HG03103 (cell line): ENCODE data around the gene DGCR2.
"Not testable (repeated sequence)": the region's sequence is repeated elsewhere in the genome, so short reads cannot be mapped to it uniquely, and the experiment has no call there.

Experiments
- ATAC-seq: cut with Tn5 transposase; IDR thresholded peaks from one replicate; pipeline ENCODE4 v1.9.1; 2021; ENCODE audit warnings: low read depth; ENCODE audit not compliant: unreplicated experiment

Gene DGCR2

DNA sequence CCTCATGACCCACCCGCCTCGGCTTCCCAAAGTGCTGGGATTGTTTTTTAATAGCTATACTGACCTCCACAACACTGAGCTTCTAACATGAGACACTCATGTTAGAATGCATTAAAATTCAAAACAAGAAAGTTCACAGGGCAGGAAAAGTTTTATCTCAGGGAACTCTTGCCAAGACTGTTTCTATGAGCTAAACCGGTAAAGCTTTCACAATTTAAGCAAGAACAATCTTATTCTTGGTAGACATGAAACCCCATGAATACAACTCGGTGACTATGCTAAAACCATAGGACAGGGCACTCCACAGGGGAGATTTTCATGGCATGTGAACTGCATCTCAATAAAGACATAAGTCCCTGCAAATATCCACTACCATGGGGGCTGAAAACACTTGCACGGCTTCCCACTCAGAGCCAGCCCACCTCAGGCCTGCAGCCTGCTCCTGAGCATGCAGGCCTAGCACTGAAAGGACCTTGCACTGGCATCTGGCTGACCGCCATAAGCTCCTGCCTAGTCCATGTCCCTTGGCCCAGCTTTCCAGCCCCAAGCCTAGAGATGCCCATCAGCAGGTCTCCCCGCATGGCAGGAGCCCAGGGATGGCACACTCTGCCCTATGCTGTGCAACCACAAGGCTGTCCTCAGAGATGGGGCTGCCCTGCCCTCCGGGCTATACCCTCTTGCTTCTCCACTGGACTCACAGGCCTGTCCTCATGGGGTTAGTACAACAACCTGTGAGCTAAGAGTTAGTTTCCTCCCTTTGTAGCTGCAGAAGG lies 58.4 kb downstream of the DGCR2 start:
- no peak for ATAC-seq

DNA sequence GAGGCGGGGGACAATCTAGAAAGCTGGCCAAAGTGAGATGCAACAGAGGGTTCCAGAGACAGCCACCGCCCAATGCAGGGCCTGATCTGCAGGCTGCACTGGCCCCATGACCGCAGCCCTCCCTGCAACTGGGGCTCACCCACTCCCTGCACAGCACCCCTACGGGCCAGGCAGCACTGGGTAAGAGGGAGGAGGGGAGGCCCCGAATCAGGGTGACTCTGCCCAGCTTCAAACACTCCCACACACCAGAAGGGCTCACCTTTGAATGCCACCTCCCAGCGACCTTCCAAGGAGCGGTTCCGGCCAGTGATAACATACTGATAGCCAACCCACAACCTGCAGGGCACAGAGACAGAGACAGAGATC lies 59.3 kb downstream of the DGCR2 start:
- ATAC-seq: no peak

DNA sequence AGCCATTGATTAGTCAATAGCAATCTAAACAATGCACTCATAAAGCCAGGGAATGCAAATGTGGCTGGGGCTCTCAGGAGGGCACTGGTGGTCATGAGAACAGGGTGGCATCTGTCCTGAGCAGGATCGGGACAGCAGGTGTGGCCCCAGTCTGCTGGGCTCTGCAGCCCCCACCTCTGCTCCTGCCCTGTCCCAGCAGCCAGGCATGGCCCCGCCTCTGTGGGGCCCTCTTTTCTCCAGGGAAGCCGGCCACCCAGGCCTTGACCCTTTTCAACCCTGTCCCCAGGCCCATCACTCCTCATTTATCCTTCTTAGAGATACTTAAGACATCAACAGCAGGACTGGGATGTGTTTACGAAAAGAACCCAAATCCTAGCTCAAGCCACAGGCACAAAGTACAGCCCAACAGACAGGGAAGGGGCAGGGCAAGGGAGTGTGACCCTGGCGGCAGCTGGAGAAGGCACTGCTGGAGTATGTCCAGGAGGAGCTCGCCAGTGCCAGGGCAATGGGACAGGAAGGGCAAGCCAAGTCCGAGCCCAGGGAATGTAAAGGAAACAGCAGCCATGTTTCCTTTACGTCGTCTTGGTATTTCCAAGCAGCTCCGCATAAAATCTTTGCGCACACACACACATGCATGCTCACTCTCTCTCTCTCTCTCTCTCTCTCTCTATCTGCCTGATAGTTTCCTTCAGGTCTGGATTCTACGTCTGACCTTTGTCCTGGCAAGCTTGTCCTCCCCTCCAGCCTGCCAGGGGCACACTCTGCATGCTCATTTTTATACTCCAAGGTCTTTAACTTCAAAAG lies 59.9 kb downstream of the DGCR2 start:
- no peak for ATAC-seq

DNA sequence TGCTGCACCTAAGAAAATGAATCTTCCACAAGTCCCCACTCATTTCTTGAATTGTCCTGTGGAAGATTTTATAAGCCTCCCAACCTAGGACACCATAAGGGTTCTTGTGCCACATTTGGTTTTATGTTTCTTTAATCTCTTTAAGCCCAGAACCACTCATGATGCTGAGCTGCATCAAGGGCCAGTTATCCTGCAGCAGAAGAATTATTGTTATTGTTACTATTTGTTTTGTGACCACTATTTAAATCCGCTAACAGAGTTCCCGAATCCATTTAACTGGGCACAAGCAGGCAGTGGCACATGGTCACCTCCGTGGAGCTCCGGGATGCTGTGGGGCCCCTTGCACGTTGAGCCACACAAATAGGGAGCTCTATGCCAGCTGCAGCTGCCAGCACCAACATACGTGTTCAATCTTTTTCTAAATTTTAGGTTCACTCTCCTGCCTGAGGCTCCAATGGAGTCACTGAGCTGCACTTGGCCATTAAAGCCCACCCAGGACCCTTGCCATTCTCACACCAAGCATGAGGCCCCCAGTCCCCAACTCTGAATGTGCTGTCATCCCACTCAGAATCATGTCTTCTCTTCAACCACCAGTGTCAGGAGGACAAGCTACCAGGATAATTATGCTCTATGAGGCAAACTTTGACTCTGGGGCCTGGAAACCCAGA lies 60.6 kb downstream of the DGCR2 start:
- ATAC-seq: no peak

DNA sequence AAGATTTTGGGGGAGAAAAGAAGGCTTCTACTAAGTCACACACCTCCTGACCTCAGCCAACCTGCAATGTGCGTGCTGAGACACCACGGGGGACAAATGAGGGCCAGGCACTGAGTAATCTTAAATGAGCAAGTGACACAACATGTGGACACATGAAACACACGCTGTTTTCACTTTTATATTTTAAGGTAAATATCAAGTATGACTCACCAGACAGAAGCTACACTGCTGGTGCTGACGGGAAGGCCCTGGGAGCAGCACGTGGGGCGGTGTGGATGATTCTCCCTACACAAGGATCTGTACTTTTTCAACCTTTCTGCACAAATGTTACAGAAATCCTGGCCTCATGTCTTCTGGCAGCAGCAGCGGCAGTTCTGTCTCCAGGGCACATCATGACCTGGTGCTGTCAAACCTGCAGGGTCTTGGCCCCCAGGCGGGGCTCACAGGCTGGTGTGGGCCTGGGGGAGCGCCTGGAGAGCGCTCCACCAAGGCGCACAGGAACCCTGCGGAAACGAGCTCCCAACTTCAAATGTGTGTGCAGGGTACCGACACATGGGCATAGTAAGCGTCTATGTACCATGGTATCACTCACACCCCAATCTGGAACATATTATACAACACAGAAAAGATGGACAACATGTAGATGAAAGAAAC lies 61.7 kb downstream of the DGCR2 start:
- ATAC-seq: no peak

DNA sequence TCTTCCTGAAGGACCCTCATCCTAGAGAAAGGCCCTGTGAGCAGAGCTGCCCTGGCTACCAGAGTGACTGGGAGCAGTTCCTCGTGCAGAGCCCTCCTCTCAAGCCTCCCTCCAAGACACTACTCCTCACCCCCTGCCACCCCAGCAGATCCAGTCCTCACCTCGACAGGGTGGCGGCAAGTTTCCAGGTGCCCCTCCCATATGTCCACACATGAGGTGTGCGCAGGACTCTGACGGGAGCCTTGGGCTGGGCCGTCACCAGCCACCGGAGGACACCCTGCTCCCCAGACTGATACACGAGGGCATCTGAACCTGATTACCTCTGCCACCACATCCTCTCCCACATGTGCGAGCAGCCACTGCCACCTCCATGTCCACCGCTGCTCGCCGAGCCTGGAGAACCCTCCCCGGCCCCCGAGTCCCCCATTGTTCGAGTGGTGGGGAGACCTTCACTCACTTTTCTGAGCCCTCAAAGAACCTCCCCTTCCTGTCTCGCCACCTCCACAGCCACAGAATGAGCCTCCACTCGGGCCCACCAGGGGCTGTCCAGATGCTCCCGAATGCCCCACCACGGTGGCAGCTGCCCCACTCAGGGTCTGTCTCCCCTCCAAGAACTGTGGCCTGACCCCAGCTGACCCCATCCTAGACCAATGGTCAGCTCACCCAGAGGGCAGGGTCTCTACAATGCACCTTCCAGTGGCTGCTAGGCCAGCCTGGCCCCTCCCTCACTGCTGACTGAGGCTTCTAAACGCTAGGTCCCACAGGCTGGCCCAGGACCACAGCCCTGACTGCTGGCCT lies 62.5 kb downstream of the DGCR2 start:
- no peak for ATAC-seq

DNA sequence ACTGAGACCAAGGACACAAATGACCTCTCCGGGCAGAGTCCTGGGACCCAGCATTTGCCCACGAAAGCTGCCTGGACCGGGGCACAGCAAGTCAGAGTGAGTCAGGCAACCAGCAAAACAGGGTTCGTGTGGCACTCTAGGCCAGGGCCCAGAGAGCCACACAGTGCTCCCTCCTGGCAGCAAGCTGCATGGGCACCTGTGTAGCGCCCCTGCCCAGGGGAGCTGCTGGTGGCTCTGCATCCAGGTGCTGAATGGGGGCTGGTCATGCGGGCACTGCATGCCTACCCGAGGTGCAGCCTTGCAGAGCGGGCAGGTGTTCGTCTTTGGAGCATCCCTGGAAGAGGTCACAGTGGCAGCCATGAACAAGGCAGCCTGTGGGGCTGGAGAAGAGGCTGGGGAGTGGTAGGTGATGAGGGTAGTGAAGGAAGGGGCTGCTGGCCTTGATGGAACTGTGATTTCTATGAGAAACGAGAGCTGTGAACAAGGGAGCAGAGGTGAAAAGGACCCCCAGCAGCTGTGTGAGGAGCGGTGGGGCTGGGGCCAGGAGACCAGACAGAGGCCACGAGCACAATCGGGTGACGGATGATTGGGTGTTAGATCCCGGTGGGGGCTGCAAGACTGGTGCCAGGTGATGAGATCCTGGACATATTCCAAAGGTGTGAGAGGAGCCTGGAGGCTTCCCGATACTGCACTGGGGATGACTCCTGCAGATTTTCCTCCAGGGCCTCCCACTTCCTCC lies 63.3 kb downstream of the DGCR2 start:
- no peak for ATAC-seq

DNA sequence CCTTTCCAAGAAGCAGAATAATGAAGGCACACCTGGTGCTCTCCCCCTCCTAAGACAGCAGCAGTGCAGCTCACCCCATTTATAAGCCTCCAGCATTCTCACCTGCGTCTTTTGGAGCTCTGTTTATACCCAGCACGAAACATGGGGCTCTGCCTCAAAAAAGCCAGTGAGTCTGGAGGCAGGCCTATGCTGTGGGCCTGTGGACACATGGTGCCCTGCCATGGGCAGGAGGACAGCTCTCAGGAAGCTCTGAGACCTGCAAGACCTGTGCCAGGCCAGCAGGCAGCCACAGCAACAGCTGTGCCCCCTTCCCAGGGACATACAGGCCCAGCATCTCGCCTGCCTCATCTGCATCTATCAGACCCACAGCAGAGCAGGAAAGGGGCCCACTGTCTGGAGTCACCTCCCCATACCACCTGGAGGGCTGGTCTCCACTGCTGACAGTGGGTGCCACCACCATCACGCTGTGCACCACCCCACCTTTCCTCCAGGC lies 64.2 kb downstream of the DGCR2 start:
- ATAC-seq: no peak

DNA sequence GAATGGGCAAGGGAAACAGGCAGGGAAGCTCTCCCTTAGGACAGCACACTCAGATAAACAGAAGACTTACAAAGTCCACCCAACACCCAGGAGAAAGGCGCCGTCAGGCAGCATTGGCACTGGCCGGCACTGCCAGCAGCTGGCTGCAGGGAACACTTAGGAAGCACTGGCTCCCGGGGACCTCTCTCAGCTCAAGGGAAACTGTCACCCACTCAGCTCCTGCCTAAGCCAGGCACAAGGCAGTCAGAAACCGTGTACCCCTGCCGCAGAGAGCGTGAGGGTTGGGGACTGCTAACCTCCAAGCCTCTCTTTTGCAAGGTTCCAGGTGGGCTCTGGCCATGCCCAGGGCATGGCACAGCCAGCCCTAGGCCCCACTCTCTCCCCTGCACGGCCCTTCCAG lies 64.7 kb downstream of the DGCR2 start:
- ATAC-seq: no peak

DNA sequence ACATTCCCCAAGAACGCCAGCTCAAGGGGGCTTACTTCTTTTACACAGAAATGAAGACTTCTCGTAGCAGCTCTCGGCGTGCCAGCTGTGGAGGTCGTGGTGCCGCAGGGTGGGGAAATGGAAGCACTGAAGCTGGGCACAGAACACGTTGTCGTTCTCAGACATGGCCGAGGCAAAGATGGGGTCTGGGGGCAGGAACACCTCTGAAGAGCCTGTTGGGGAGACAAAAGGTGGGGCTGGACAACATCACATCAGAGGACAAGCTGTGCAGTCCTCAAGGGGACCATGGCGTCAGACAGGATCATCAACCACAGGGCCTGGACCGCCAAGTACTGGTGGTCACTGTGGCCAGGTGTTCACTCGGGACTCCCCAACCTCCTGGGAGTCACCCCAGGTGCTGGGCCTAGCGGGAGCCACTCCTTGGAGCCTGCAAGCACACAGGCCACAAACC lies 65.2 kb downstream of the DGCR2 start:
- no peak for ATAC-seq

DNA sequence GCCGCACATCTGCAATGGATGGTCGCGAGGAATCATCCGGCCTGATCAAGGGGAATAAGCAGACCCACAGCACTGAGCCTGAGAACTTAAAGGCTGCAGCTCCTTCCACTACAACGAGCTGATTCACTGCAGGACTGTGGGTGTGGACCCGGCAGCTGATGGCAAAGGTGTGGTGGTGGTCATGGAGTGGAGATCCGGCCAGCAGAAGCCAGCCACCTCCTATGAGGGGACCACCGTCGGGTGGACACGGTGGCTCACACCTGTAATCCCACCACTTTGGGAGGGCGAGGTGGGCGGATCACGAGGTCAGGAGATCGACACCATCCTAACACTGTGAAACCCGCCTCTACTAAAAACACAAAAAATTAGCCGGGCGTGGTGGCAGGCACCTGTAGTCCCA lies 66.4 kb downstream of the DGCR2 start:
- ATAC-seq: no peak

DNA sequence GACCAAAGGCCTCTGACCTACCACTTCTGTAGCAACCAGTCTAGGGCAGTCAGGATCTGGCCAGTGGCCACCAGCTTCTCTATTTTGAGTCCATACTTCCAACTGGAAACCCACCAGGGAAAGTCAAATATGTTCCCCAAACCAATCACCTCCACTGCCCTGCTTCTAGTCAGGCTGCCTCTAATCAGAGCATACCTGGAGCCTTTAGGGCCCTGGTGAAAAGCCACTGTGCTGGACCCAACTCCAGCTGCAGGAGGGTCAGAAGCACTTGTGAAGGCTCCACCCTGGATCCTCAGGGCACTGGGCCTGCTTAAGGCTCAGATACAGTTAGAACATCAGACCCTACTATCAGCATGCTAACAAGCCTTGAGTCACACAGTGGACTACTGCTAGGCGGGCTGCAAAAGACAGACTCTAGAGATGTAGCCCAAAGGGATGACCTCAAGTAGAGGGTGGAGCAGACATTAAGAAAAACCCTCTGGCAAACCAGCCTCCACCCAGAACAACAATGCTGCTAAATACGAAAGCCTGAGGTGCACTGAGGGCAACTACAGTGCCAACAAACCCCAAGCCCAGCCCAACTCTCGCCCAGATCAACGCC lies 69.2 kb downstream of the DGCR2 start:
- no peak for ATAC-seq

DNA sequence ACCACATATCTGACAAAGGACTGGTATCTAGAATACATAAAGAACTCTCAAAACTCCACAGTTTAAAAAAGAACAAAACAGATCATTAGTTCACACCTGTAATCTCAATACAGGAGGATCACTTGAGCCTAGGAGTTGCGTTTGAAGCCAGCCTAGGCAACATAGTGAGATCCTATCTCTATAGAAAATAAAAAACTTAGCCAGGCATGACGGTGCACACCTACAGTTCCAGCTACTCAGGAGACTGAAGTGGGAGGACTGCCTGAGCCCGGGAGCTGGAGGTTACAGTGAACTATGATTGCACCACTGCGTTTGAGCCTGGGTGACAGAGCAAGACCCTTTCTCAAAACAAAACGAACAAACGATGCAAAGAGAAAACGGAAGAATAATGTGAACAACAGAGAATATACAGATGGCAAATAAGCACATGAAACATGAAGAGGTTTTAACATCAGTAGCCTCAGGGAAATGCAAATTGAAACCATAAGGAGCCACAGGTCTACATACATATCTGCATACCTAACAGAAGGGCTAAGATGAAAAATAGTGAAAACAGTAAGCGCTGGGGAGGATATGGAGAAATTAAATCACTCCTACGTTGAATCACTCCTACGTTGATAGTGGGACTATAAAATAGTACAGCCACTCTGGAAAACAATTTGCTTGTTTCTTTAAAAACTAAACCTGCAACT lies 70.7 kb downstream of the DGCR2 start:
- no peak for ATAC-seq

DNA sequence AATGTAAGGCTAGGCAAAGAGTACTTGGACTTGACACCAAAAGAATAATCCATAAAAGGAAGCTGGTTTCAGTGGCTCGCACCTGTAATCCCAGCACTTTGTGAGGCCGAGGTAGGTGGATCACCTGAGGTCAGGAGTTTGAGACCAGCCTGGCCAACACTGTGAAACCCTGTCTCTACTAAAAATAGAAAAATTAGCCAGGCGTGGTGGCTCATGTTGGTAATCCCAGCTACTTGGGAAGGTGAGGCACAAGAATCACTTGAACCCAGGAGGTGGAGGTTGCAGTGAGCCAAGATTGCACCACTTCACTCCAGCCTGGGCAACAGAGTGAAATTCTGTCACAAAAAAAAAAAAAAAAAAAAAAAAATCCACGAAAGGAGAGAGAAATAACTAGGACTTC lies 71.4 kb downstream of the DGCR2 start:
- ATAC-seq: not testable (repeated sequence)

DNA sequence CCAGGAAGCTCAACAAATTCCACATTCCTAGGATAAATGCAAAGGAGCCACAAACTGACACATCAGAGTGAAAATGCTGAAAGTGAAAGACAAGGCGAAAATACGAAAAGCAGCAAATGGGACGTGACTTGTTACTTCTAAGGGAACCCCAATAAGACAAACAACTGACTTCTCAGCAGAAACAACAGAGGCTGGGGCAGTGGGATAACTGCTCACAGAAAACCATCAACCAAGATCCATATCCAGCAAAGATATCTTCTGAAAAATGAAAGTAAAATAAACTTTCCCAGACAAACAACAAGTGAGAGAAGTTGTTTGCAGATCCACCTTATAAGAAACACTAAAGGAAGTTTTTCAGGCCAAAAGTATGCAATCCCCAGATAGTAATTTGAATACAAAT lies 72.1 kb downstream of the DGCR2 start:
- ATAC-seq: no peak

DNA sequence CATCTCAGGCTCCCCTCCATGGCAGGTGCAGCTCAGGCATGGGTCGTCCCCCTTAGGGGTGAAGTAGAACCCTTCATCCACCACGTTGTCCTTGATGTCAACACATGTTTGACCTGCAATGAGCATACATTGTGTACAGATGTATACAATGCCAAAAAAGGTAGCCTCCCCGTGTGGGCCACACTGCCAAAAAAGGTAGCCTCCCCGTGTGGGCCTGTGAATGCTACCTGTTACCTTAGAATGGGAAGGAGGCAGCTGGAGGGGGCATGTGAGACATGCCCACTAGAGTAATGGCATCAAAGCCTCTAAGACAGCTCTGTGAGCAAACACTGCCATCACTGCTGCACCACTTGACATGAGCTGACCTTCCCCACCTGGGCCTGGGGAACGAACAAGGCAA lies 73.7 kb downstream of the DGCR2 start:
- ATAC-seq: no peak

DNA sequence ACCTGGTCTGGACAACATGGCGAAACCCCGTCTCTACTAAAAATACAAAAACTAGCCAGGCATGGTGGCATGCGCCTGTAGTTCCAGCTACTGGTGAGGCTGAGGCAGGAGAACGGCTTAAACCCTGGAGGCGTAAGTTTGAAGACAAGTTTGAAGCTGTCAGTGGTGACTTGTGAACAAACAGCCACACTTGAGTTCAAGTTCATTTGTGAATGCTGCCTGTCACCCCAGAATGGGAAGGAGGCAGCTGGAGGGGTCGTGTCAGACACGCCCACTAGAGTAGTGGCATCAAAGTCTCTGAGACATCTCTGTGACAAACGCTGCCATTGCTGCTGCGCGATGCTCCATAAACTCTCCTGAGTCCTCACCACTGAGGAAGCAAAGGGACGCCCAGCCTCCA lies 74.2 kb downstream of the DGCR2 start:
- ATAC-seq: no peak
